Immature natural killer cell (primary cell): ENCODE measurements around the gene MGRN1. TPM values are rescaled to one million over a fixed set of nuclear protein-coding genes. Genes with fewer than 3 reads are reported as not detected.

Experiments used
- DNase-seq, 3 donors: peaks; one replicate each; pipeline ENCODE4 v3.0.0; 2022; ENCODE audit warnings: mixed read lengths in 1 of 3
- H3K27ac Mint-ChIP-seq, 6 donors: one replicate each; pipeline ENCODE4 v1.8.0; 2020; ENCODE audit warnings: mixed read lengths in 6 of 6, mild to moderate bottlenecking in 5 of 6, inconsistent platforms in 4 of 6, moderate library complexity in 3 of 6
- H3K27me3 Mint-ChIP-seq, 3 donors: one replicate each; pipeline ENCODE4 v1.8.0; 2020 to 2021; ENCODE audit warnings: low read depth in 3 of 3, mild to moderate bottlenecking in 3 of 3, mixed read lengths in 3 of 3, moderate library complexity in 3 of 3, inconsistent platforms in 1 of 3
- H3K36me3 Mint-ChIP-seq, 3 donors: one replicate each; pipeline ENCODE4 v1.8.0; 2020; ENCODE audit warnings: mixed read lengths in 3 of 3, inconsistent platforms in 2 of 3, mild to moderate bottlenecking in 2 of 3
- H3K4me1 Mint-ChIP-seq, 2 donors: one replicate each; pipeline ENCODE4 v1.8.0; 2020; ENCODE audit warnings: inconsistent platforms in 2 of 2, mild to moderate bottlenecking in 2 of 2, mixed read lengths in 2 of 2, moderate library complexity in 1 of 2
- H3K4me3 Mint-ChIP-seq, 5 donors: one replicate each; pipeline ENCODE4 v1.8.0; 2020; ENCODE audit warnings: mild to moderate bottlenecking in 5 of 5, mixed read lengths in 5 of 5, inconsistent platforms in 3 of 5, moderate library complexity in 3 of 5
- H3K9me3 Mint-ChIP-seq, 6 donors: one replicate each; pipeline ENCODE4 v1.8.0; 2020; ENCODE audit warnings: mild to moderate bottlenecking in 6 of 6, mixed read lengths in 6 of 6, inconsistent platforms in 4 of 6, moderate library complexity in 3 of 6
- polyA plus RNA-seq, 3 donors: library from polyadenylated mRNA; unstranded; fragments of 300-500 nt; fragmentation: Illumina TruSeq; gene quantifications; one replicate each; pipeline ENCODE4 v1.2.3, GENCODE V29; 2021

The MGRN1 gene
- polyA plus RNA-seq, 3 donors from 2014 or later: 2.3 to 13.2 (median 3.5) TPM

GRCh38 chr16:4696905-4697847 is 72.5 kb downstream of the MGRN1 start:
- Mint-ChIP-seq H3K27ac (peak overlapping the region in 1 of 6 donors; percentile 7), H3K4me1 (peaks cover 9 to 15% of the 10 kb centered on the region in 2 donors), H3K9me3 (no peaks in the 10 kb centered on the region), H3K36me3 (peaks cover 5 to 9% (median 6%) of the 10 kb centered on the region in 3 donors), H3K27me3 (peaks cover 0 to 9% (median 7%) of the 10 kb centered on the region in 3 donors), H3K4me3 (no peak overlapping the region)
- no peak for DNase-seq

DNA sequence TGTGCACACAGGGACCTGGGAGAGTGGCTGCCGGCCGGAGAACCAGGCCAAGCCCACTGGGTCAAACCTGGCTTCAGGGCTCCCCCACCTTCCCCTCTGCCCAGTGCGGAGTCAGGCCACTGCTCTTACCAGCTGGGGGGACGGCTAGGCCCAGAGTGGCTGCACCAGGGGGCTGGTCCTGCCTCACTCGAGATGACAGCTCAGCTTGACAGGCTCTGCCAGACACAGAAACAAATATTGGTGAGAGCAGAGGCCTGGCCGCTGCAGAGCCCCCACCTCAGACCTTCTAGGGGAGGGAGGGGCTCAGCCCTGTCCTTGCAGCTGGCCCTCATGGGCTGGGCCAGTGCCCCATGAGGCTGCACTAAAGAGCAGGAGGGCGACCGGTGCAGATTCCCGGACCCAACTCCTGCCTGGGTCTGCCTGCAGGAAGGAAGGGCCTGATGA is 73.2 kb downstream of the MGRN1 start:
- DNase-seq: no peak
- Mint-ChIP-seq H3K4me3 (no peak overlapping the region), H3K27me3 (peaks cover 0 to 11% (median 7%) of the 10 kb centered on the region in 3 donors), H3K4me1 (peaks cover 9 to 17% of the 10 kb centered on the region in 2 donors), H3K9me3 (no peaks in the 10 kb centered on the region), H3K36me3 (peaks cover 5 to 12% (median 6%) of the 10 kb centered on the region in 3 donors), H3K27ac (no peak overlapping the region)

DNA sequence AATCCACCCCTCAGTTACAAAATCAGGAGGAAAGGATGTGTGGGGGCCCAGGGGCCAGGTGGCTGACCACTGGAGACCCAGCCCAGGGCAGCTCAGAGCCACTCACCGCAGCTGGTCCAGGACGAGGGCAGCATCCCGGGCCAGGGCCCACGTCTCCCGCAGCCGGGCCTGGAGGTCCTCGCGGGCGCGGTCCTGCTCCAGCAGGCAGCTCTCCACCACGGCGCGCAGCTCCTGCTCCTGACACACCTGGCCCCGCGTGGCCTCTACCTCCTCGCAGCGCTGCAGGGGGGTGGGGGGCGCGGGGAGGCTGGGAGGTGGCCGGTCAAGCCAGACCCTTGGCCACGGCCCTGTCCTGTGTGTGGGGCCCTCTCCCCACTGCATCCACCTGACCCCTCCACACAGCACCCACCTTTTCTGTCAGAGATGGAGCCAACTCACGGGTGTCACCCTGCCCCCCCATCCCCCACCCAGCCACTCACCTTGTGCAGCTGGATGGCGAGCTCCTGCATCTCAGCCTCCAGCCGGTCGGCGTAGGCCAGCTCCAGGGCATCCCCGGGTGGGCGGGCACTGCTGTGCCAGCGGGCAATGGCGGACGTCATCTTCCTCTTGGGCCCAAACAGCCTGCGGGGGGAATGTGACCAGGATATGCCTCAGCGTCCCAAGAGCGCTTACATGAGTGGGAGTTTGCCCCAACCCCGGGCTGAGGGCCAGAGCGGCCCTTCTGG is 73.9 kb downstream of the MGRN1 start:
- H3K36me3 Mint-ChIP-seq: peaks cover 5 to 12% (median 6%) of the 10 kb centered on the region in 3 donors
- no peak for DNase-seq
- no peak overlapping the region for H3K27ac Mint-ChIP-seq
- peaks cover 0 to 7% (median 7%) of the 10 kb centered on the region in 3 donors for H3K27me3 Mint-ChIP-seq
- no peak overlapping the region for H3K4me3 Mint-ChIP-seq
- peaks cover 9 to 14% of the 10 kb centered on the region in 2 donors for H3K4me1 Mint-ChIP-seq
- H3K9me3 Mint-ChIP-seq: no peaks in the 10 kb centered on the region

GRCh38 chr16:4699046-4699556 is 74.5 kb downstream of the MGRN1 start:
- Mint-ChIP-seq H3K4me3 (no peak overlapping the region), H3K27me3 (peaks cover 0 to 7% (median 7%) of the 10 kb centered on the region in 3 donors), H3K27ac (peak overlapping the region in 1 of 6 donors; percentile 5), H3K4me1 (peaks cover 9 to 14% of the 10 kb centered on the region in 2 donors), H3K9me3 (no peaks in the 10 kb centered on the region), H3K36me3 (peaks cover 5 to 12% (median 6%) of the 10 kb centered on the region in 3 donors)
- DNase-seq: no peak

- H3K4me3 Mint-ChIP-seq: no peak overlapping the region
- H3K4me1 Mint-ChIP-seq: peaks cover 5 to 9% of the 10 kb centered on the region in 2 donors
- peaks cover 0 to 7% (median 2%) of the 10 kb centered on the region in 3 donors for H3K27me3 Mint-ChIP-seq
- no peak overlapping the region for H3K27ac Mint-ChIP-seq
- no peaks in the 10 kb centered on the region for H3K9me3 Mint-ChIP-seq
- H3K36me3 Mint-ChIP-seq: peaks cover 6 to 16% (median 10%) of the 10 kb centered on the region in 3 donors
- DNase-seq: no peak
Measured at GRCh38 chr16:4700380-4700996, 75.9 kb downstream of the MGRN1 start.

GRCh38 chr16:4700997-4701743 is 76.5 kb downstream of the MGRN1 start:
- Mint-ChIP-seq H3K27me3 (peaks cover 0 to 7% (median 0%) of the 10 kb centered on the region in 3 donors), H3K27ac (no peak overlapping the region), H3K4me3 (no peak overlapping the region), H3K36me3 (peaks cover 6 to 16% (median 12%) of the 10 kb centered on the region in 3 donors), H3K4me1 (peaks cover 0 to 2% of the 10 kb centered on the region in 2 donors), H3K9me3 (no peaks in the 10 kb centered on the region)
- DNase-seq: no peak

- Mint-ChIP-seq H3K27ac (no peak overlapping the region), H3K4me3 (no peak overlapping the region), H3K36me3 (peaks cover 11 to 21% (median 12%) of the 10 kb centered on the region in 3 donors), H3K27me3 (peaks cover 0 to 7% (median 0%) of the 10 kb centered on the region in 3 donors), H3K4me1 (peaks cover 0 to 2% of the 10 kb centered on the region in 2 donors), H3K9me3 (no peaks in the 10 kb centered on the region)
- no peak for DNase-seq
Measured at GRCh38 chr16:4701791-4702465, 77.3 kb downstream of the MGRN1 start.

- Mint-ChIP-seq H3K36me3 (peaks cover 12 to 24% (median 12%) of the 10 kb centered on the region in 3 donors), H3K27me3 (peaks cover 0 to 7% (median 0%) of the 10 kb centered on the region in 3 donors), H3K4me3 (no peak overlapping the region), H3K9me3 (no peaks in the 10 kb centered on the region), H3K4me1 (peaks cover 0 to 2% of the 10 kb centered on the region in 2 donors), H3K27ac (no peak overlapping the region)
- no peak for DNase-seq
Measured at GRCh38 chr16:4702466-4702808, 77.8 kb downstream of the MGRN1 start.

- Mint-ChIP-seq H3K4me3 (no peak overlapping the region), H3K4me1 (peaks cover 0 to 2% of the 10 kb centered on the region in 2 donors), H3K27me3 (peaks cover 0 to 7% (median 0%) of the 10 kb centered on the region in 3 donors), H3K36me3 (peaks cover 12 to 27% (median 12%) of the 10 kb centered on the region in 3 donors), H3K27ac (no peak overlapping the region), H3K9me3 (no peaks in the 10 kb centered on the region)
- no peak for DNase-seq
Measured at GRCh38 chr16:4703906-4704305, 79.3 kb downstream of the MGRN1 start.

- Mint-ChIP-seq H3K4me1 (peaks cover 0 to 2% of the 10 kb centered on the region in 2 donors), H3K27me3 (peaks cover 0 to 6% (median 0%) of the 10 kb centered on the region in 3 donors), H3K9me3 (no peaks in the 10 kb centered on the region), H3K27ac (no peak overlapping the region), H3K36me3 (peaks cover 9 to 27% (median 13%) of the 10 kb centered on the region in 3 donors), H3K4me3 (no peak overlapping the region)
- DNase-seq: no peak
Measured at GRCh38 chr16:4704491-4704890, 79.9 kb downstream of the MGRN1 start.

DNA sequence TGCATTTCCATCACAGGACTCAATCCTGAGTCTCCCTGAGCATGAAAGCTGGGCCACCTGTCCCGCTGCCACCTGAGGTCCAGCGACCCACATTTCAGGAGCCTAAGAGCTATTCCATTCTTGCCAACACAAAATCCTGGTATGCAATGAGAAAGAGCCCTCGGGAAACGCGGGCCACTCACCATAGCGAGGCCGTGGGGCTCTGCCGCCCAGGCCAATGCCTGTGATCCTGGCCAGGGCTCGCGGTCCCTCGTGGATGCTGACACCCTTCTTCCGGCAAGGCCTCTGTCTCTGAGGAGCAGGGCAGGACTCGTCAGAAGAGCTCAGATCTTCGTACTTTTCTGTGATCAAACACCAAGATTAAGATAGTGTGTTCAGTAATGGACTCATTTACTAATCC is 80.3 kb downstream of the MGRN1 start:
- peaks cover 0 to 2% of the 10 kb centered on the region in 2 donors for H3K4me1 Mint-ChIP-seq
- peaks cover 0 to 3% (median 0%) of the 10 kb centered on the region in 3 donors for H3K27me3 Mint-ChIP-seq
- DNase-seq: no peak
- H3K4me3 Mint-ChIP-seq: no peak overlapping the region
- no peaks in the 10 kb centered on the region for H3K9me3 Mint-ChIP-seq
- H3K27ac Mint-ChIP-seq: no peak overlapping the region
- peaks cover 6 to 27% (median 10%) of the 10 kb centered on the region in 3 donors for H3K36me3 Mint-ChIP-seq

DNA sequence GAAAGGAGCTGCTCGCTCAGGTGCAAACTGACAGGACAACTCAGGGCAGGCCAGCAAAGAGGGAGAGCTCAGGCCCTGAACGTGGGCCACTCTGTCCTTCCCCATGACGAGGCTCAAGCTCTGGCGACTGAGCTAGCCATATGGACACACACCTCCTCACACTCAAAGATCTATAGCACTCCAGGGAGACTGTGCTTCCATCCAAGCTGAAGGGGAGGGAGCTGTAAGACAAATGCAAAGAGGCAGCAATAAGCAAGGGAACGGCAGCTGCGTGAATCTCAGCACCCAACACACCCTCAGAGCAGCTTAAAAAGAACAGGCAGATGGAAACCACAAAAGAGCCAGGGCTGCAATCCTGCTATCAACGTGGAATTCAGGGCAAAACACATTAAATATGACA is 82.2 kb downstream of the MGRN1 start:
- no peak overlapping the region for H3K27ac Mint-ChIP-seq
- peaks cover 0 to 3% (median 0%) of the 10 kb centered on the region in 3 donors for H3K27me3 Mint-ChIP-seq
- H3K36me3 Mint-ChIP-seq: peaks cover 9 to 31% (median 10%) of the 10 kb centered on the region in 3 donors
- DNase-seq: no peak
- H3K9me3 Mint-ChIP-seq: no peaks in the 10 kb centered on the region
- H3K4me3 Mint-ChIP-seq: no peak overlapping the region
- H3K4me1 Mint-ChIP-seq: peaks cover 0 to 2% of the 10 kb centered on the region in 2 donors
